ENCODE data around the gene NKPD1.

GRCh38 chr19:45170146-45171106 is 9.6 kb upstream of the NKPD1 start:
- TF ChIP-seq CTCF (IDR thresholded peaks at IDR 0.05) (no peak), POLR2A (IDR thresholded peaks at IDR 0.05) (no peak), POLR2AphosphoS5 (IDR thresholded peaks at IDR 0.05) (no peak)

All from breast epithelium (tissue), 3 donors.